ENCODE data around the gene CPPED1.

DNA sequence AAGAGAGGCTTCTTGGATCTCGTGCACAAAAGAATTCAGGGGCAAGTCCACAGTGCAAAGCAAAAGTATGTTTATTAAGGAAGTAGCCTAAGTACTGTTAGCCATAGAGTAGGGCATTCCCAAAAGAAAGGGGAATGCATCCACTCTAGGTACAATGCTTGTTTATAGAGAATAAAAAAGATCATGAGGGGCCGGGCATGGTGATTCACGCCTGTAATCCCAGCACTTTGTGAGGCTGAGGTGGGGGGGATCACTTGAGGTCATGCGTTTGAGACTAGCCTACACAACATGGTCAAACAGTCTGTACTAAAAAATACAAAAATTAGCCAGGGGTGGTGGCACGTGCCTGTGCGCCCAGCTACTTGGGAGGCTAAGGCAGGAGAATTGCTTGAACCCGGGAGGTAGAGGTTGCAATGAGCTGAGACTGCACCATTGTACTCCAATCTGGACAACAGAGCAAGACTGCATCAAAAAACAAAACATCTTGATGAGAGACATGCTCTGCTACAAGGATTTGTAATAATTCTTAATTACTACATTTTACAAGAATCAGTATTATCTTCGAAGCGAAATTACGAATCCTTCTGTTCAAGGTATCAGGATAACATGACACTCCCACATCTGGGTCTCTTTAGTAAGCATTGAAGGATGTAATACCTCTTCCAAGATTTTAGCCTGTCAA lies 191.6 kb downstream of the CPPED1 start:
- TF ChIP-seq POLR2AphosphoS5 (IDR thresholded peaks at IDR 0.05; ENCODE audit: borderline replicate concordance, low read depth, low read length) (no peak), EZH2 (IDR thresholded peaks at IDR 0.05) (no peak)
